ENCODE measurements around the gene SYNJ2.

DNA sequence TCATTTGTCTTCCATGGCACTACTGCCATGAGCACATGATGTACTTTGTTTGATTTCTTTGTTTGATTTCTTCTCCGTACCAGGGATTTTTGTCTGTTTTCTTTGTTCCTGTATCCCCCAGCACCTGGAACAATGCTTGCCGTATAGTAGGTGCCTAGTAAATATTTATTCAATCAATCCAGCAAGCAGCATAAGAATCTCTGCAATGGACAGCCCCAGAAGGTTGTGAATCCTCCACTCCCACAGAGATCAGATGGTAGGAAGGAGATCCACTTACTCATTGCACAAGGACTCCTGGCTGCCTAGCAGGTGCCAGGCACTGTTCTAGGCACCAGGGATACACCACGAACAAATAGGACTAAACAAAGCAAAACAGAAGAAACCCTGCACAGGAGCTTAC is 6.7 kb upstream of the SYNJ2 start:
- no peak for TF ChIP-seq CTCF (IDR thresholded peaks at IDR 0.05)
- no peak for TF ChIP-seq POLR2A (IDR thresholded peaks at IDR 0.05)
